Activated naive CD4-positive, alpha-beta T cell treated with Interleukin-2 at 50 U/mL for 16 hours (primary cell): ENCODE measurements around the gene FHIT.

Experiments
- DNase-seq: peaks from one replicate; pipeline ENCODE4 v3.0.0-alpha.2; 2020

Gene FHIT

GRCh38 chr3:60979461-60980341 is 271.6 kb downstream of the FHIT start:
- DNase-seq: no peak

- DNase-seq: no peak
Measured at GRCh38 chr3:60973321-60973720, 277.9 kb downstream of the FHIT start.

- no peak for DNase-seq
Measured at GRCh38 chr3:60972599-60972998, 278.7 kb downstream of the FHIT start.

- no peak for DNase-seq
Measured at GRCh38 chr3:60970850-60971249, 280.4 kb downstream of the FHIT start.

DNA sequence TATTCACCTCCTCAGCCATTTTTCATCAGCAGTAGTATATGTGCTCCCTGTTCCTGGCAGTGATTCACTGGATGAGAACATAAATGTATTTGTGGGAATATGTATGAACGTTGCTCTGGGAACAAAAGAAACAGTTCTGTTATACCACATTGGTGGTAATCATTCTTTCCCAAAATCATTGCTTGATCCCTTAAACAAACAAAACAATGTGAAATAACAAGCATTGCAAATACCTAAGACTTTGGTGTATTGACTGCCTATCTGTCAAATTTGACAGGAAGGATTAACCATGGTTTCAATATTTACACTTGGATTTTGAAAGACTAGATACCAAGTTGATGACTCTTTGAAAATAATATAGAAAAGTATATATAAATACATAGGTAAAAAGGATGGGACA is 284.1 kb downstream of the FHIT start:
- DNase-seq: no peak

- no peak for DNase-seq
Measured at GRCh38 chr3:60957541-60957940, 293.7 kb downstream of the FHIT start.

GRCh38 chr3:60956729-60957128 is 294.5 kb downstream of the FHIT start:
- no peak for DNase-seq

DNA sequence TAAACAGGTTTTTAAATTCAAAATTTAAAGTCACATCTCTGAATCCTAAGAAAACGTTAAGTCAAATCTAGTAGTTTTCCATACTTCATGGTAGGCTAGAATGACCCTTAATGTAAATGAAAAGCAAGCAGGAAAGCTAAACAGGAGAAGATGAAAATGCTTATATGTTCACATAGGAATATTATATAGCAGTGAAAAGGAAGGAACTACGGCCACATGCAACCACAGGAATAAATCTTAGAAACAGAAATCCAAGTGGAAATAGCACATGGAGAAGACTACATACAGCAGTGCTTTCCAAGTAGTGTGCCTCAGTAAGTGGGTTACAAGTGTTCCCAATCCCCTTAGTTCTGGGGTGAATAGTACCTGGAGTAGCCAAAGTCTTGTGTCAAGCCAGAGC is 296.2 kb downstream of the FHIT start:
- DNase-seq: no peak

GRCh38 chr3:60954048-60954447 is 297.2 kb downstream of the FHIT start:
- no peak for DNase-seq

DNA sequence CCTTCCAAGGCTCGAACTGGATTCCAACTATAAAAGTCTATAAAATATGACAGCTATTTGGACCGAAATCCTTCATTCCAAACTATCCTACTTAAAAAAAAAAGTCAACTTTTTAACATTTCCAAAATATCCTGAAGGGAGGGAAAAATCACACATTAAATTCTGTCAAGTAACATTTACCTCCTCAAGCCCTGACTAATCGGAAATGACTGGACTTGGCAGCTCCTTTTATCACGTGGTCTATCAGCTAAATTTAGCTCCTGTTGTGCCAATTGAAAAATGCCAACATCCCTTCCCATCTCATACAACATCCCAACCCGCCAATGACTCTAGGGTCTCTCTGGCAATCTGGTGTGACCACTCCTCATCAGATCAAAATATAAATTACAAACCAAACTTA is 297.9 kb downstream of the FHIT start:
- DNase-seq: no peak

DNA sequence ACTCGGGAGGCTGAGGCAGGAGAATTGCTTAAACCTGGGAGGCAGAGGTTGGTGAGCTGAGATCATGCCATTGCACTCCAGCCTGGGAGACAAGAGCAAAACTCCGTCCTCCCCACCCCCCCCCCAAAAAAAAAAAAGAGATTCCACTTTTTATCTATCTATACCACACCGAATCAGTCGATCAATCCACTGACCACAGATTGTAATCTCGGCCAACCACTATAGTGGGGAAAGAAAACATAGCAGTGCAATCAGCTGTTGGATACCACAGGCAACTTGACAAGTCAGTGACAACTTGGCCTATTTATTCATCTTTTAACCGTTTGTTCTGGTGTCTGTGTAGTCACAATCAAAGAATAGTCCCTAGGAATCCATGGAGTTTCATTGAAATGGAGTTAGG is 299.2 kb downstream of the FHIT start:
- no peak for DNase-seq

DNA sequence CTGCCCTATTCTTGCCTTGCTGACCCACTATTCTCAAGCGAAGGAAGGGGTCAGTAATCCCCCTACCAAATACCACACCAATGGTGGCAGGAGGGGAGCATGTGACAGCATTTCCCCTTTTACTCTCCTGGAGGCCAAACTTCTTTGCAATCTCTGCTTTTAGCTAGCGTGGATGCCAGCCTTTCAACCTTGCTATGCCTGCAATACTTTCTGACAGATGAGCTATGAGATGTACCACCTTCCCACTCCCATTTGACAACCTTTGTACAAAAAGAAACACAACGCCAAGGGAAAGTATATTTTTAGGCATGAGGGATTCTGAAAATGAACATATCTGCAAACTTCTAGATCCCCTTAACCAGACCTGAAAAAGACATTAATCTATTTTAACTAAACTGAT is 302.1 kb downstream of the FHIT start:
- DNase-seq: no peak

DNA sequence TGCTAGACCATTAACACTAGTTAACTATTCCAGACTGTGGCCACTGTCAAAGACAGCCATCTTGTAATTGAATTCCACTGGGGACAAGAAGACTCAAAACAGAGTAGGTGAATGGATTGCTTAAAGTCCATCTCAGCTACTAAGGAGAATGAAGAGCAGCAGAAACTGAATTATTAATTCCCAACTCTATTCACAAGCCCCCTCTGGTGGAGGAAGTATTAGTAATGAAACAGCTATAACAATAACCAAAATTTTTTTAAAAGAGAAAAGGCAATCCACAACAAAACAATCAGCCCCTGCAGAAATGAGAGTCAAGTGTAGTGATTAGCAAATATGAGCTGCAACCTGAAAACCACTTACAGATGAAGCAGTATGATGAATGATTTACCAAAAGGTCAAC is 302.8 kb downstream of the FHIT start:
- no peak for DNase-seq

DNA sequence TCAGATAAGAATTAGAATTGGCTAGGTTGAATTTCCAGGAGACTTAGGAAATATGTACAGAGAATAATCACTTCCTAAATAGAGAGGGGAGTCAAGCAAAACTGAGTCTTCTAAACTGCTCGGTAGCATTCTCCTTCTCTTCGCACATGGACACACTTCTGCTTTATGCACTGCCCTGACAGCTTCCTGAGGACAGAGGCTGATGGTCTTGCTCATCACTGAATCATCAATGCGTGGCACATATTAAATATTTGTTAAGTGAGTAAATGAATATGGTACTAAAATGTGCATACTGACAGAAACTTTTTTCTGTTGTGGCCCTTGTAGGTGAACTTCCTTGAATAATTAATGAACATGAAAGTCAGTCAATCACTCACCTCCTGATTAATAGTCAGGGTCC is 315.5 kb downstream of the FHIT start:
- DNase-seq: no peak

- DNase-seq: no peak
Measured at GRCh38 chr3:60933824-60934223, 317.4 kb downstream of the FHIT start.

- DNase-seq: no peak
Measured at GRCh38 chr3:60932643-60933042, 318.6 kb downstream of the FHIT start.

DNA sequence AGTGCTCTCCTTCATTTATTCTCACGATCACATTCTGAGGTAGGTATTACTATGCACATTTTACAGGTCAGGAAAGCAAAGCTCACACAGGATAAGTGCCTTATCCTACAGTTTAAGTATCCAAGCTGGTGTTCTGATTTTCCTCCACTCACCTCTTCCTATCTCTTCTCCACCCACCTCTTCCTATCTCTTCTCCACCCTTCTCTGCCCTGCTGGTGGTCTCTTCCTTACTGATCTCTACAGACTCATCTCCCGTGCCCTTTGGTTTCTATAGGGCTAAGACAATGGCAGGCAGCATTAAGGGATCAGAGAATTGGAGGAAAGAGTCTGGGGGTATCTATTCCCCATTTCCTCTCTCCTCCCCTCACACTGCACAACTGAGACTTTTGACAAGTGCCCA is 319.1 kb downstream of the FHIT start:
- DNase-seq: no peak

GRCh38 chr3:60931452-60931851 is 319.8 kb downstream of the FHIT start:
- DNase-seq: no peak

GRCh38 chr3:60920519-60920918 is 330.7 kb downstream of the FHIT start:
- DNase-seq: no peak

- DNase-seq: no peak
Measured at GRCh38 chr3:60919296-60919695, 332.0 kb downstream of the FHIT start.

DNA sequence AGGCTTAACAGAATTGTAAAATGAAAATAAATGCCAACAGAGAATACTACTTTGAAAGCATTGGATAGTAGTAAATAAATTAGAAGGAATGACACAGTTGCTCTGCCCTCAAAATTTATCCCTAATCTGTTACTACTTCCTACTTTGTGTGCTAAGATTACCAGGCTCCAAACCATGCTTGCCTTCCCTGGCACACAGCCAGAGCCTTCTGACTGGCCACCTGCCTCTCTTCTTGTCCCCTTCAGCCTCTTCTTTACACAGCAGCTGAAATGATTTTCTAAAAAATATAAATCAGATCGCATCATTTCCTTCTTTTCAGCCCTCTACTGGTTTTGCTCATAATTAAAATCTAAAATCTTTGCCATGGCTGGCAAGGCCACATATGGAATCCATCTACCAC is 334.1 kb downstream of the FHIT start:
- no peak for DNase-seq

GRCh38 chr3:60916546-60916945 is 334.7 kb downstream of the FHIT start:
- no peak for DNase-seq

DNA sequence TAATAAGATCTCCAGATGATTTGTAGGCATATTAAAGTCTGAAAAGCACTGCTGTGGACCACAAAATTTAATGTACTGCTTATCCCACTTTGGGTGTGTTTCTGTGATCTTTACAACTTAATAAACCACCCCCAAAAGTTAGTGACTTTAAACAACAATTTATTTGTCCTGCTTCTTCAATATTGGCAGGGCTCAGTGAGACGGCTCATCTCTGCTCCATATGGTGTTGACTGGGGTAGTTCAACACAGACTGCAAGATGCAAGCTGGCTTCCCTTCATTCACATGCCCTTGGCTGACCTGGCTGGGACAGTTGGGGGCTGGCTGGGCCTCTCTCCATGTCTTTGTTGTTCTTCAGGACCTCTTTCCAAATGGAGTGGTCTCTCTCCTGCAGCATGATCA is 337.8 kb downstream of the FHIT start:
- no peak for DNase-seq

DNA sequence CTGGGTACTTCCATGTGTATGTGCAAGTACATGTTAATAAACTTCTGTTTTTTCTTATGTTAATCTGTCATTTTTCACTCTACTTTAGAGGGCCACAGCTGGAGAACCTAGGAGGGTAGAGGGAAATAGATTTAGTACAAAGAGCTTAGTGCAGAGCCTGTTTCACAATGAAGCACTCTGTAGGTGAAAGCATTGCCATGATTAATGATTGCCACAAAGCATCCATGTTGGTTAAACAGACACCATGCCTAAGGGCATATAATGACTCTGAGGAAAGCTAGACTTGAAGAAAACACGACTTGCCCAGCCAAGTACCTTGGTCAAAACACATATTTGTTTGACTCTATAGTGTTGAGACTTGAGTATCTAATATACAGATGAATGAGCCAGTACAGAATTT is 338.4 kb downstream of the FHIT start:
- DNase-seq: no peak

GRCh38 chr3:60912142-60912541 is 339.1 kb downstream of the FHIT start:
- no peak for DNase-seq
